M059J (cell line): ENCODE measurements around the gene TXNL1. TPM values are rescaled to one million over a fixed set of nuclear protein-coding genes. Genes with fewer than 3 reads are reported as not detected.
"Not testable (repeated sequence)": the region's sequence is repeated elsewhere in the genome, so short reads cannot be mapped to it uniquely, and the experiment has no call there.

Experiments used
- DNase-seq: peaks from one replicate; pipeline ENCODE4 v3.0.0-alpha.2; 2012; ENCODE audit warnings: low read depth
- total RNA-seq: library from RNA; depleted of rRNA; stranded (reverse); fragments of >200 nt; shearing (Covaris generic); gene quantifications from 2 replicates; pipeline ENCODE4 v1.2.3, GENCODE V29; 2014; rRNA removed

The TXNL1 gene
- total RNA-seq = 100 and 123 TPM in 2 replicates

GRCh38 chr18:56638232-56639103 lies at the start of gene TXNL1:
TXNL1 (minus strand) TSS chr18:56638592; CDS start chr18:56638440, 152 bp downstream.
- peak; percentile 99 for DNase-seq

DNA sequence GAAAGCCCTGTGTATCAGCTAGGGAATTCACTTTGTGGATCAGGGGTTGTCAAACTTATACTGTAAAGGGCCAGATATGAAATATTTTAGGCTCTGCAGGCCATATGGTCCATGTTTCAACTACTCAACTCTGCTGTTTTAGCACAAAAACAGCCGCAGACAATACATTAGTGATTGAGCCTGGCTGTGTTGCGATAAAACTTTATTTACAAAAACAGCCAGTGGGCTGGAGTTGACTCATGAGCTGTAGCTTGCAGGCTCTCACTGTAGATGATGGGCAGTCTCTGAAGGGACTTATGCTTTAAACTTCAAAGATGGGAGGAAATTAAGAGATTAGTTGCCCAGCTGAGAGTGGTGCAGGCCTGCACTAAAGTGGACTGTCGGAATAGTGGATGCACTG lies 45.9 kb upstream of the TXNL1 start:
- DNase-seq = no peak

DNA sequence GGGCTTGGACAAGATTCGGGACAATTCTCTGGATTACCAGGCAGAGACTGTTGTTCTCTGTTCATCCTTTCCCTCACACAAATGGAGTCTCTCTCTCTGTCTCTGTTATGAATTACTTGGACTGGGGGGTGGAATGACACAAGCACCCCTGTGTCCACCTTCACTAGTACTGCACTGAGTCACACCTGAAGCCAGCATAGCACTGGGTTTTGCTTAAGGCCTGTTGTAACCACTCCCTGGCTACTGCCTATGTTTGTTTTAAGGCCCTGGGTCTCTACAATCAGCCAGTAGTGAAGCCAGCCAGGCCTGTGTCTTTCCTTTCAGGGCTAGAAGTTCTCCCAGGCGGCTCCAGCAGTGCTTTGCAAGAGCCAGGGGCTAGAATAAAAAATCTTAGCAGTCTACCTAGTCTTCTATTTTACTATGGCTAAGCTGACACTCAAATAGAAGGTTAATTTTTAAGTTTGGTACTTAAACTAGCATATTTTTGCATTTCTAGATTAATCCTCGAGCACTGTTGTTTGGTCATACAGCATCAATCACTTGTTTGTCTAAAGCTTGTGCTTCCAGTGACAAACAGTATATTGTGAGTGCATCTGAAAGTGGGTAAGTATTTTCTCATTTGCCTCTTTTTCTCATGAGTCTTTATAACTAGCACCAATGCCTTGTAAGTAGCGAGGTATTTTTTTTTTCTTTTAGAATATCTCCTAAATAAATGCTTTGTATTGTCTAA lies 40.6 kb upstream of the TXNL1 start:
- no peak for DNase-seq

- no peak for DNase-seq
Measured at GRCh38 chr18:56676639-56677038, 38.2 kb upstream of the TXNL1 start.

GRCh38 chr18:56672981-56673380 lies 34.6 kb upstream of the TXNL1 start:
- DNase-seq = no peak

DNA sequence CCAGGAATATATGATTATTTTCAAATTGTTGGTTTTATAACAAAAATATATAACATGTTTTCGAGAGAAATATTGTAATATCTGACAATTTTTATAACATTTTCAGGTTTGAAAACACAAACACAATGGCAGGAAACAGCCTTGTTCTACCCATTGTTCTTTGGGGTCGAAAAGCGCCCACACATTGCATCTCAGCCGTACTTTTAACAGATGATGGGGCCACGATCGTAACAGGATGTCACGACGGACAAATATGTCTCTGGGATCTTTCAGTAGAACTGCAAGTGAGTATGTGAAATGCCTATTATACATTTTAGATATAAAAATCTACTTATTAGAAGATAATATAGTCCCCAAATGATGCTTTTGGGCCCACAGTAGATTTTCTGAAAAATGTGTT lies 34.0 kb upstream of the TXNL1 start:
- no peak for DNase-seq

- DNase-seq = no peak
Measured at GRCh38 chr18:56662902-56663301, 24.5 kb upstream of the TXNL1 start.

GRCh38 chr18:56662502-56662901 lies 24.1 kb upstream of the TXNL1 start:
- DNase-seq = no peak

DNA sequence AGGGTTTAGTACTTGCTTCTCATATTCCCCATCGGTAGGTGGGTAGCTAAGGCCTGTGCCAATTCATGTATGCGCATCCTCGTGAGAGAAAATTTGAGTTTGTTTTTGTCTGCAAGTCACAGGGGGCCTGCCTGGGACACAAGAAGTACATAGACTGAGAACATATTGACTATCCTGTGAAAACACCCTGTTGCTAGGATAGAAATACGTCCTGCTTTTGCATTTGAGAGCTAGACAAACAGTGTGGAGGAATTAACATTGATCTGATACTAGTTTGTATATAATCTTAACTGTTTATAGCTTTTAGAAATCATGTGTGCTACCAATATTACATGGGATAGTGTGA lies 23.6 kb upstream of the TXNL1 start:
- DNase-seq = no peak

- no peak for DNase-seq
Measured at GRCh38 chr18:56661360-56662062, 23.1 kb upstream of the TXNL1 start.

DNA sequence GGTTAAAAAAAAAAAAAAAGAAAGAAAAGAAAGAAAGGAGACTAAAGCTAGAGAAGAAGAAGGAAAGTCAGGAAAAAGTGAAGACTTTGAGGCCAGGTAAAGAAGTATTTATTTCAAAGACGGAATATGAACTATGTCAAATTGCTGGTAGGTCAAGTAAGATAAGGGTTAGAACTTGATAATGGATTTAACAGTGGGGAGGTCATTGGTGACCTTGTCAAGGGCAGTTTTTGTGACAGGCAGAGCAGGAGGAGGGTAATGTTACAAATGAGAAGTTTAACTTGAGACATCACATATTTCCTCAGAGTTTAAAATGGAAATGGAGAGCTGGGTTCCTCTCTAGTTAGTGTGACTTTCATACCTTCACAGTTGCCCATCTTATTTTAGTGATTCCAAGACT lies 22.3 kb upstream of the TXNL1 start:
- DNase-seq = no peak

DNA sequence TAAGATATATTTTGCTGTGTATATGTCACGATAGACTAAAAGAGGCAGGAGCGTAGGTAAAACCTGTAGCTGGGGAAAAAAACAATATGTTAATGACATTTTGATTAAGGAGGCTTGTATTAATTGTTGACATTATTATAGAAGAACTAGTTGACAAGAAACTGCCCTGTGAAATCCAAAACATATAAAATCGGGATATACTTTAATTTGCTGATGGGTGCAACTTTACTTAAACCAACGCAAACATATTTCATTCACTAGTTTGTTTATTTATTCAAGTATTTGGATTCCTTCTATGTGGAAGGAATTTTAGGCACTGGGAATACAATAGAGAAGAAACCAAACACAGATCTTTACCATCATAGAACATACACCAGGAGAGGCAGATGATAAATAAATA lies 20.7 kb upstream of the TXNL1 start:
- DNase-seq = no peak

DNA sequence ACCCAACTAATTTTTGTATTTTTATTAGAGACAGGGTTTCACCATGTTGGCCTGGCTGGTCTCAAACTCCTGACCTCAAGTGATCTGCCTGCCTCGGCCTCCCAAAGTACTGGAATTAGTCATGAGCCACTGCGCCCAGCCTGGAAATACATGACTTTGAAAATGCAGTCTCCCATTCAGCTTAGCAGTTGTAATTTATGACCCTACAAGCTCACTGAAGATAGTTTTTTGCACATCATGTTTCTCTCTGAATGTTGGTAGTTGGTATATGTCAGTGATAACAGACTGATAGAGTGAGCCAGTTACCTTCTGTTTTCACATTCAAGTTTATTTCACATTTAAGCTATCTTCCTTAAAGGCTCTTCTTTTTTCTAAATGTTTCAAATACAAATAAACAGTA lies 19.9 kb upstream of the TXNL1 start:
- DNase-seq = no peak

GRCh38 chr18:56654280-56654679 lies 15.9 kb upstream of the TXNL1 start:
- not testable (repeated sequence) for DNase-seq

- no peak for DNase-seq
Measured at GRCh38 chr18:56652802-56653201, 14.4 kb upstream of the TXNL1 start.

- no peak for DNase-seq
Measured at GRCh38 chr18:56651771-56652092, 13.3 kb upstream of the TXNL1 start.

GRCh38 chr18:56650944-56651770 lies 12.8 kb upstream of the TXNL1 start, which contains the start of gene WDR7:
WDR7 (plus strand) TSS chr18:56651359; CDS start chr18:56672516, 21,157 bp downstream.
- peak; percentile 98 for DNase-seq

DNA sequence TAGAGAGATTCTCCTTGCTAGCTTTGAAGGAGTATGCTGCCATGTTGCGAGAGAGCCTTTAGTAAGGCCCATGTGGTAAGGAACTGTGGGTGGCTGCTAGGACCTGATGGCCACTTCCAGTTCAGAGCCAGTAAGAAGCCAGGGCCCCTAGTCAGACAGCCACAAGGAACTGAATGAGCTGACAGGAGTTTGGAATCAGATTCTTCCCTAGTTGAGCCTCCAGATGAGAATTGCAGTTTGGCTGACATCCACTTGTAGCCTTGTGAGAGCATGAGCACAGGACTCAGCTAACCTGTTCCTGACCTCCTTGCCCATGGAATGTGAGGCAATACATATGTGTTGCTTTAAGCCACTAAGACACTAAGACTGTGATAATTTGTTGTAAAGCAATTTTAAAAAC lies 11.6 kb upstream of the TXNL1 start:
- DNase-seq = no peak

DNA sequence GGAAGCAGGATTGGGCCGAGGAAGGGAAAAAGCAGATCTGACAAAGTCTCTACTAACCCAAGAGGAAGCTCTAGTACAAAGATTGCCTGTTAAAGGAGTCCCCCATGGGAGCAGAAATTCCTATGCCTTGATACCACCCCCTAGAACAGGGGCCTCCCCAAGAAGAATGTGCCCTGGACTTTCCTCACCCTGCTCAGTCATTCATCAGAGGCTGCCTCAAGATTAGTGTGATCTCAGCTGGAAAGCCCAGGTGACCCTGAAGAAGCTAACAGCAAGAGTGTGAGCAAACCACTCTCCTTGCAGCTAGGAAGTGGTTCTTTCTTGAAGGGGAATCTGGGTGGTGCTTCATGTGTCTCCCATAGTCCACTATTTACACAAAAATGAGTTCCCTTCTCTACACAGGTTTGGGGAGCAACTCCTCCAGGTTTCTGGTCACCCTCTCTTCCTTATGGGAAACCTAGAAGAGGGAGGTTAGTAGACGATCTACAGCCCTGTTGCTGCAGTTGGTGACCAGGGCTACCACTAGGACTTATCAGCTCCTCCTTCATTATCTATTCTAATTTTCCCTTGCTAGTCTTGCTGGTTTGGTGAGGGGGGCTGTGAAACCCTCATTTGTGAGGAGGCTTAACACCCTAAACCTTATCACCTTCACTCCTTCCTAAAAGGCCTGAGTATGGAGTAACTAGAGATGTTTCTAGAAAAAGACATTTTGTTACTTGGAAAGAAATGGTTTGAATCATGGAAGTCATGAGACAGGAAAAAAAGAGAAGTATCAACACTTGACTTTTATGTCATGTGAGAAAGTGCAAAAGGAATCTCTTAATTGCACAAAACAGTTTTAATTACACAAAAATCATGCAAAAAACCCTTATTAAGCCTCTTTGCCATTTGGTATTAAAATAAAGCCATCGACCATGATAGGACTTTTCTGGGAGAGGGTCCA lies 9.8 kb upstream of the TXNL1 start:
- DNase-seq = no peak

DNA sequence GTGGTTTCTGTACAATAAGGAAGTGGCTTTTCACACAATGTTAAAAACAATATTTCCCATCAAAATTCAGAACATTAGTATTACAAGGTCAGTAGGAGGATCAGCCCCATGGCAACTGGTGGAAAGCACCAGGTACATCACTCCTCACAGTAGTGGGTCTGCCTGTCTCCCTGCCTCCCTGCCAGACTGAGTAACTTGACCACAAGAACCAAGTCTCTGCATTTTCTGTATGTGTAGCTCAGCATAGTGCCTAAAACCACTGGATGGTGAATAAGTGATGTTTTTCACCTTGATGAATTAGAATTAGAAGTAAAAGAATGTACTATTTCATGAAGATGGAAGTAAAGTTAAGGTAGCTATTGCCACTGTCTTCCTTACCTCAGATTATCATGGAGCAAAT lies 8.7 kb upstream of the TXNL1 start:
- DNase-seq = no peak
